C4-2B (cell line): ENCODE measurements around the gene RBMY1D.

Experiments used
- ZFX ChIP-seq: fragments of 450-650 bp; IDR thresholded peaks from 2 replicates; pipeline ENCODE4 v1.6.1; 2017
- TF ChIP-seq, protein P1 (sequence below): fragments of 450-650 bp; conservative IDR thresholded peaks from 2 replicates; pipeline ENCODE4 v1.5.1; 2017; ENCODE audit warnings: mild to moderate bottlenecking

- TF ChIP-seq, protein P1, sequence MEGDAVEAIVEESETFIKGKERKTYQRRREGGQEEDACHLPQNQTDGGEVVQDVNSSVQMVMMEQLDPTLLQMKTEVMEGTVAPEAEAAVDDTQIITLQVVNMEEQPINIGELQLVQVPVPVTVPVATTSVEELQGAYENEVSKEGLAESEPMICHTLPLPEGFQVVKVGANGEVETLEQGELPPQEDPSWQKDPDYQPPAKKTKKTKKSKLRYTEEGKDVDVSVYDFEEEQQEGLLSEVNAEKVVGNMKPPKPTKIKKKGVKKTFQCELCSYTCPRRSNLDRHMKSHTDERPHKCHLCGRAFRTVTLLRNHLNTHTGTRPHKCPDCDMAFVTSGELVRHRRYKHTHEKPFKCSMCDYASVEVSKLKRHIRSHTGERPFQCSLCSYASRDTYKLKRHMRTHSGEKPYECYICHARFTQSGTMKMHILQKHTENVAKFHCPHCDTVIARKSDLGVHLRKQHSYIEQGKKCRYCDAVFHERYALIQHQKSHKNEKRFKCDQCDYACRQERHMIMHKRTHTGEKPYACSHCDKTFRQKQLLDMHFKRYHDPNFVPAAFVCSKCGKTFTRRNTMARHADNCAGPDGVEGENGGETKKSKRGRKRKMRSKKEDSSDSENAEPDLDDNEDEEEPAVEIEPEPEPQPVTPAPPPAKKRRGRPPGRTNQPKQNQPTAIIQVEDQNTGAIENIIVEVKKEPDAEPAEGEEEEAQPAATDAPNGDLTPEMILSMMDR = no peak
- no peak for TF ChIP-seq ZFX
Observed at GRCh38 chrY:21836343-21836742, 58.0 kb downstream of the RBMY1D start.
